GM13977 (cell line): ENCODE results near the gene ANKRD27.

ENCODE experiments used
- DNase-seq: peaks from one replicate; pipeline ENCODE4 v3.0.0; 2012; ENCODE audit warnings: low spot score
- CTCF ChIP-seq: IDR thresholded peaks from 2 replicates; pipeline ENCODE4 v1.5.1; 2012; ENCODE audit warnings: mild to moderate bottlenecking, control low read depth; ENCODE audit not compliant: insufficient read depth; ENCODE audit errors: extremely low read depth, missing control alignments
- in situ Hi-C: fragments of 300-500 bp; cut with MboI; formaldehyde crosslinking; loops from one replicate; pipeline ENCODE4 v1.12.0; 2022; ENCODE audit warnings: low sequenced_read_pairs, low pct_unique_long_range_greater_than_20kb, mixed read lengths, inconsistent platforms; ENCODE audit not compliant: unreplicated experiment

The ANKRD27 gene

GRCh38 chr19:32674153-32674930 lies 638 bp downstream of the ANKRD27 start:
- DNase-seq, result peak; percentile 10
- TF ChIP-seq CTCF, result no peak
- in situ Hi-C loops, result no loop called here

- TF ChIP-seq CTCF, result no peak
- DNase-seq, result peak; percentile 2
- in situ Hi-C loops, result no loop called here
Measured at GRCh38 chr19:32673573-32673972, 1.4 kb downstream of the ANKRD27 start.

GRCh38 chr19:32672841-32673240 lies 2.1 kb downstream of the ANKRD27 start:
- DNase-seq, result no peak
- in situ Hi-C loops, result no loop called here
- TF ChIP-seq CTCF, result no peak

- in situ Hi-C loops, result no loop called here
- no peak for TF ChIP-seq CTCF
- no peak for DNase-seq
Measured at GRCh38 chr19:32671883-32672593, 2.9 kb downstream of the ANKRD27 start.

- in situ Hi-C loops, result no loop called here
- TF ChIP-seq CTCF, result no peak
- DNase-seq, result no peak
Measured at GRCh38 chr19:32669310-32669709, 5.7 kb downstream of the ANKRD27 start.

GRCh38 chr19:32666084-32666483 lies 8.9 kb downstream of the ANKRD27 start:
- in situ Hi-C loops, result no loop called here
- no peak for DNase-seq

More at GRCh38 chr19:32666084-32666483, 8.9 kb downstream of the ANKRD27 start:
- no peak for TF ChIP-seq CTCF
